NT2/D1 (cell line): ENCODE measurements around the gene C10orf62.

ENCODE experiments used
- YY1 ChIP-seq: IDR thresholded peaks from 2 replicates; pipeline ENCODE4 v1.6.1; 2011; ENCODE audit not compliant: insufficient read length, insufficient read depth
- ZNF274 ChIP-seq: IDR thresholded peaks from 2 replicates; pipeline ENCODE4 v1.6.1; 2011; ENCODE audit warnings: mild to moderate bottlenecking, low read depth, low read length

- TF ChIP-seq ZNF274 (no peak), YY1 (no peak)
These were observed 42.9 kb upstream of the C10orf62 start for GRCh38 chr10:97546456-97547270.
